MM.1S (cell line): Measurements from ENCODE around the gene CEP68.

Experiments
- EZH2 ChIP-seq: fragments of 300-600 bp; sonication (generic); optimal IDR thresholded peaks from 2 replicates; pipeline ENCODE3; 2017; ENCODE audit warnings: low read depth, mild to moderate bottlenecking, antibody characterized with exemption, low read length, mixed read lengths
- EZH2phosphoT487 ChIP-seq: fragments of 300-600 bp; sonication (generic); IDR thresholded peaks from 2 replicates; pipeline ENCODE4 v1.6.1; 2018; ENCODE audit warnings: antibody characterized with exemption, low read length

- TF ChIP-seq EZH2phosphoT487 (no peak), EZH2 (no peak)
Observed at GRCh38 chr2:65067806-65068553, 11.8 kb downstream of the CEP68 start.
